ENCODE data around the gene CFAP70. TPM values are rescaled to one million over a fixed set of nuclear protein-coding genes. Genes with fewer than 3 reads are reported as not detected.
A peak's percentile ranks its signal among the peaks of the same experiment; 100 is the strongest.

CFAP70 gene
- polyA plus RNA-seq, 4 donors = 0.45 to 6.7 (median 0.45) TPM; not detected in 1

DNA sequence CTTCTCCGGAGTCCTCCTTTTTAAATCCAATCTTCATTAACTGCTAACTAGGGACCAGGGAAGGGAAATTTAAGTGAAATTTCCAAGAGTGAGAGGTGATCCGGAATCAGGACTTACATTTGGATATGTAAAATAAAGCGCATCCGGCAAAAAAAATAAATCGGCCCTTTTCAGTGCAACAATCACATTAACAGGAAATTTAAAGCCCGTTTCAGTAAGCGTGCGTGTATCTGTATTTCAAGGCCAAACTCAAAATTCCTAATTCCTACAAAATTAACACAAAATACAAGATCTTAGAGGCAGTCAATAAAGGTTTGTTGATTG, 112.4 kb downstream of the CFAP70 start:
- H3K36me3 ChIP-seq (ENCODE audit: control insufficient read depth in 3 of 3, insufficient read depth in 2 of 3, low read depth in 1 of 3, low read length in 3 of 3) = peaks cover 2 to 22% (median 5%) of the 10 kb centered on the region in 3 donors
- H3K27me3 ChIP-seq (ENCODE audit: control insufficient read depth in 3 of 3, insufficient read depth in 3 of 3, low read length in 3 of 3) = no peaks in the 10 kb centered on the region
- DNase-seq (no peak), FAIRE-seq (no peak)
- peak overlapping the region in 2 of 3 donors; percentile 58 to 96 for H3K27ac ChIP-seq (ENCODE audit: low read depth in 1 of 3, low read length in 2 of 3)
- 1 to 2% (median 2%) methylated on average over 8 of the region's 8 CpGs for WGBS, 3 donors
- peak overlapping the region; percentile 19 to 87 (median 84) for H3K4me3 ChIP-seq (ENCODE audit: low read depth in 1 of 3, low read length in 3 of 3)
- H3K9me3 ChIP-seq (ENCODE audit: control insufficient read depth in 2 of 2, insufficient read depth in 1 of 2, low read depth in 1 of 2, low read length in 1 of 2) = no peaks in the 10 kb centered on the region
- H3K4me1 ChIP-seq (ENCODE audit: control insufficient read depth in 3 of 3, insufficient read depth in 2 of 3, low read depth in 1 of 3, low read length in 2 of 3) = peaks cover 0 to 13% (median 10%) of the 10 kb centered on the region in 3 donors

GRCh38 chr10:73244866-73245477, 113.7 kb downstream of the CFAP70 start:
- Histone ChIP-seq H3K9me3 (ENCODE audit: control insufficient read depth in 2 of 2, insufficient read depth in 1 of 2, low read depth in 1 of 2, low read length in 1 of 2) (no peaks in the 10 kb centered on the region), H3K36me3 (ENCODE audit: control insufficient read depth in 3 of 3, insufficient read depth in 2 of 3, low read depth in 1 of 3, low read length in 3 of 3) (peaks cover 4 to 20% (median 5%) of the 10 kb centered on the region in 3 donors), H3K4me1 (ENCODE audit: control insufficient read depth in 3 of 3, insufficient read depth in 2 of 3, low read depth in 1 of 3, low read length in 2 of 3) (peaks cover 0 to 10% (median 9%) of the 10 kb centered on the region in 3 donors), H3K27ac (ENCODE audit: low read depth in 1 of 3, low read length in 2 of 3) (no peak overlapping the region), H3K4me3 (ENCODE audit: low read depth in 1 of 3, low read length in 3 of 3) (no peak overlapping the region), H3K27me3 (ENCODE audit: control insufficient read depth in 3 of 3, insufficient read depth in 3 of 3, low read length in 3 of 3) (no peaks in the 10 kb centered on the region)
- DNase-seq (no peak), FAIRE-seq (no peak)
- WGBS, 3 donors = 39 to 44% (median 40%) methylated on average over 8 of the region's 8 CpGs

DNA sequence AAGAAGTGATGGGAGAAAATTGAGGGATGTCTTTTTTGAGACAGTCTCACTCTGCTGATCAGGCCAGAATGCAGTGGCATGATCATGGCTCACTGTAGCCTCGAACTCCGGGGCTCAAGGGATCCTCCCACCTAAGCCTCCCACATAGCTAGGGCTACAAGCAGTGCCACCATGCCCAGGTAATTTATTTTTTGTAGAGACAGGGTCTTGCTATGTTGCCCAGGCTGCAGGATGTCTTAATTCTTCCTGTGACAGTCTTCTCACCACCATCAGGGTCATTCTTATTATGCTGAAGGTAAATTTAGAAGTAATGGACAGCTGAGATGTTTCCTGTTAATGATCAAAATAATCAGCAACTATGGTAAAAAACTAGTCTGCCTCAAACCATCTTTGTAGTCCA, 118.8 kb downstream of the CFAP70 start:
- Histone ChIP-seq H3K27ac (ENCODE audit: low read depth in 1 of 3, low read length in 2 of 3) (no peak overlapping the region), H3K4me3 (ENCODE audit: low read depth in 1 of 3, low read length in 3 of 3) (no peak overlapping the region), H3K4me1 (ENCODE audit: control insufficient read depth in 3 of 3, insufficient read depth in 2 of 3, low read depth in 1 of 3, low read length in 2 of 3) (peaks cover 0 to 2% (median 0%) of the 10 kb centered on the region in 3 donors), H3K36me3 (ENCODE audit: control insufficient read depth in 3 of 3, insufficient read depth in 2 of 3, low read depth in 1 of 3, low read length in 3 of 3) (peaks cover 5 to 40% (median 14%) of the 10 kb centered on the region in 3 donors), H3K9me3 (ENCODE audit: control insufficient read depth in 2 of 2, insufficient read depth in 1 of 2, low read depth in 1 of 2, low read length in 1 of 2) (no peaks in the 10 kb centered on the region), H3K27me3 (ENCODE audit: control insufficient read depth in 3 of 3, insufficient read depth in 3 of 3, low read length in 3 of 3) (no peaks in the 10 kb centered on the region)
- no peak for DNase-seq
- 95 to 98% (median 96%) methylated on average over 2 of the region's 2 CpGs for WGBS, 3 donors
- no peak for FAIRE-seq

DNA sequence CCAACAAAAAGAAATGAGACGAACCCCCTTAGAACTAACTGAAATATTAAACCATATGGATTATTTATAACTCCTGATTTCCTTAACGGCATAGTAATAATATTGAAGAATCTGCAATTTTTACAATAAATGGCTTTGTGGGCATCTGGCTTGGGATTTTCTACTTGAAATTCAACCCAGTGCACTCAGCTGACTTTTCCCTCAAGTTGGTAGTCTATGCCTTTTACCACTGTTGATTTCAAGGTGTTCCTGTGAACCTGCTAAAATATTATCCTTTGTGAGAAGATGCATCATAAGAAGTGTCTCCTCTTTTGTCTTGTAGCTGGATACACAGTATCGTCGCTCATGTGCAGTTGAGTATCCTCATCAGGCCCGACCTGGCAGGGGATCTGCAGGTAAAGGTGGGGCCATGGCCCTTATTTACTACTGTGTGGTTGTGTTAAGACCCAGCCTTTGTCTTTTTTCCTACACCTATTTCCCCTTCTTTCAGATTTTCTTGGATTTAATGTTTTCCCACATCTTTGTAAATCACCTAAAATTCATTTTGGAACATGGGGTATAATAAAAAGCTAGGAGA, 119.6 kb downstream of the CFAP70 start:
- WGBS, 3 donors = 92 to 93% (median 93%) methylated on average over 5 of the region's 5 CpGs
- peaks cover 5 to 40% (median 15%) of the 10 kb centered on the region in 3 donors for H3K36me3 ChIP-seq (ENCODE audit: control insufficient read depth in 3 of 3, insufficient read depth in 2 of 3, low read depth in 1 of 3, low read length in 3 of 3)

GRCh38 chr10:73234695-73235094, 124.0 kb downstream of the CFAP70 start:
- Histone ChIP-seq H3K27ac (ENCODE audit: low read depth in 1 of 3, low read length in 2 of 3) (no peak overlapping the region), H3K4me1 (ENCODE audit: control insufficient read depth in 3 of 3, insufficient read depth in 2 of 3, low read depth in 1 of 3, low read length in 2 of 3) (no peaks in the 10 kb centered on the region), H3K27me3 (ENCODE audit: control insufficient read depth in 3 of 3, insufficient read depth in 3 of 3, low read length in 3 of 3) (no peaks in the 10 kb centered on the region), H3K9me3 (ENCODE audit: control insufficient read depth in 2 of 2, insufficient read depth in 1 of 2, low read depth in 1 of 2, low read length in 1 of 2) (no peaks in the 10 kb centered on the region), H3K36me3 (ENCODE audit: control insufficient read depth in 3 of 3, insufficient read depth in 2 of 3, low read depth in 1 of 3, low read length in 3 of 3) (peaks cover 4 to 37% (median 16%) of the 10 kb centered on the region in 3 donors), H3K4me3 (ENCODE audit: low read depth in 1 of 3, low read length in 3 of 3) (no peak overlapping the region)
- FAIRE-seq (no peak), DNase-seq (no peak)
- WGBS, 3 donors = 85 to 92% (median 92%) methylated on average over 7 of the region's 7 CpGs

More for the DNA sequence above, 119.6 kb downstream of the CFAP70 start:
- FAIRE-seq (no peak), DNase-seq (no peak)
- no peaks in the 10 kb centered on the region for H3K4me1 ChIP-seq (ENCODE audit: control insufficient read depth in 3 of 3, insufficient read depth in 2 of 3, low read depth in 1 of 3, low read length in 2 of 3)
- no peak overlapping the region for H3K27ac ChIP-seq (ENCODE audit: low read depth in 1 of 3, low read length in 2 of 3)
- H3K4me3 ChIP-seq (ENCODE audit: low read depth in 1 of 3, low read length in 3 of 3) = no peak overlapping the region
- no peaks in the 10 kb centered on the region for H3K27me3 ChIP-seq (ENCODE audit: control insufficient read depth in 3 of 3, insufficient read depth in 3 of 3, low read length in 3 of 3)
- no peaks in the 10 kb centered on the region for H3K9me3 ChIP-seq (ENCODE audit: control insufficient read depth in 2 of 2, insufficient read depth in 1 of 2, low read depth in 1 of 2, low read length in 1 of 2)

DNA sequence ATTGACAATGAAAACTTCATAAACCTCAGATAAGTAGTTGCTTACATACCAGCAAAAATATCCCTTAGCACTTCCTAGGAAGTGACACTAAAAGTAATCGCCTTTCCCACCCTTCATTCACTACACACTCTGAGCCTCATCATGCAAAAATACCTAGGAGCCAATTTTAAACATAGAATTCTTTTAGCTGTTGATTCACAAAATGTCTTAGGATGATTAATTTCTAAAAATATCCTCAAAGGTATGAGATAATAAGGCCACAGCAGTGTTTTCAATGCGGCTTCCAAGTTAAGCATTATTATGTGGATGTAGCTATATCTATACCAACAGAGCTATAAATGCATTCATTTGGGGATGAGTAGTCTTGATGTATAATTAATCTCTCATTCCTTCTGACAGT, 124.8 kb downstream of the CFAP70 start:
- DNase-seq (no peak), FAIRE-seq (no peak)
- Histone ChIP-seq H3K4me3 (ENCODE audit: low read depth in 1 of 3, low read length in 3 of 3) (no peak overlapping the region), H3K27ac (ENCODE audit: low read depth in 1 of 3, low read length in 2 of 3) (no peak overlapping the region), H3K4me1 (ENCODE audit: control insufficient read depth in 3 of 3, insufficient read depth in 2 of 3, low read depth in 1 of 3, low read length in 2 of 3) (no peaks in the 10 kb centered on the region), H3K9me3 (ENCODE audit: control insufficient read depth in 2 of 2, insufficient read depth in 1 of 2, low read depth in 1 of 2, low read length in 1 of 2) (no peaks in the 10 kb centered on the region), H3K36me3 (ENCODE audit: control insufficient read depth in 3 of 3, insufficient read depth in 2 of 3, low read depth in 1 of 3, low read length in 3 of 3) (peaks cover 4 to 40% (median 14%) of the 10 kb centered on the region in 3 donors), H3K27me3 (ENCODE audit: control insufficient read depth in 3 of 3, insufficient read depth in 3 of 3, low read length in 3 of 3) (no peaks in the 10 kb centered on the region)
- 94 to 96% (median 94%) methylated on average over 2 of the region's 2 CpGs for WGBS, 3 donors

DNA sequence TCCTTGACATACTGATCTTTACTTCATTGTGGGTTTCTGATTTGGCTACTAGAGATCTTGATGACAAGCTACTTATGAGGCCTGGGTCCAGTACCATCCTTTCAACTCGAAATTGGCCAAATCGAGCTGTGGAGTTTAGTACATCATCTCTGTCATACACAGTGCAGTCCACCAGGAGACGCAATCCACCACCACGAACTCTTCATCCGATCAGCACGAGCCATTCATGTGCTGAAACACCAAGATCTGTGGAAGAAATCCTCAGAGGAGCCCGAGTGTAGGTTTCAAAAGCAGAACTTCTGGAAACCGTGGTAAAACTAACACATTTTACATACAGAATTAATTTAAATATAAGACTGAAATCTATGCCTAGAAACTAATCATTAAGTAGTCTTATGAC, 125.8 kb downstream of the CFAP70 start:
- H3K9me3 ChIP-seq (ENCODE audit: control insufficient read depth in 2 of 2, insufficient read depth in 1 of 2, low read depth in 1 of 2, low read length in 1 of 2) = no peaks in the 10 kb centered on the region
- no peak for DNase-seq
- H3K36me3 ChIP-seq (ENCODE audit: control insufficient read depth in 3 of 3, insufficient read depth in 2 of 3, low read depth in 1 of 3, low read length in 3 of 3) = peaks cover 4 to 40% (median 11%) of the 10 kb centered on the region in 3 donors
- FAIRE-seq = no peak
- no peak overlapping the region for H3K27ac ChIP-seq (ENCODE audit: low read depth in 1 of 3, low read length in 2 of 3)
- no peaks in the 10 kb centered on the region for H3K4me1 ChIP-seq (ENCODE audit: control insufficient read depth in 3 of 3, insufficient read depth in 2 of 3, low read depth in 1 of 3, low read length in 2 of 3)
- no peak overlapping the region for H3K4me3 ChIP-seq (ENCODE audit: low read depth in 1 of 3, low read length in 3 of 3)
- WGBS, 3 donors = 90 to 93% (median 93%) methylated on average over 8 of the region's 8 CpGs
- no peaks in the 10 kb centered on the region for H3K27me3 ChIP-seq (ENCODE audit: control insufficient read depth in 3 of 3, insufficient read depth in 3 of 3, low read length in 3 of 3)

DNA sequence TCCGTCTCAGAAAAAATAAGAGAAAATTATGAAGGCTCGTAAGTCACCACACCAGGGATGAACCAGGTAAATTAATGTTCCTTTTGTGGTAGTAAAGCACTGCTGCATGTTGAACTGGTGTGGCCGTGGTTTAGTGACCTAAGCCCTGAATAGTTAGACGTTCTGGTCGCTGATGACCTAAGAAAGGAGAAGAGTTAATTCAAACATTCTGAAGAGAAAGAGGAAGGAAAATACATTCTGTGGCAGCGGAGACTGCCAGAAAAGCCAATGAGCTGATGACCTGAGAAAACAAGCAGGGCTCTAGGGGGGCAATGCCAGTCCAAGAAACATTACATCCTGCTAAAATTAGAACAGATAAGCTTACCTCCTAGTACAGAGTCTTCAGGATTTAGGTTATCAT, 129.1 kb downstream of the CFAP70 start:
- 77 to 89% (median 84%) methylated on average over 6 of the region's 6 CpGs for WGBS, 3 donors
- H3K4me1 ChIP-seq (ENCODE audit: control insufficient read depth in 3 of 3, insufficient read depth in 2 of 3, low read depth in 1 of 3, low read length in 2 of 3) = no peaks in the 10 kb centered on the region
- no peak for FAIRE-seq

More for the DNA sequence above, 129.1 kb downstream of the CFAP70 start:
- no peaks in the 10 kb centered on the region for H3K27me3 ChIP-seq (ENCODE audit: control insufficient read depth in 3 of 3, insufficient read depth in 3 of 3, low read length in 3 of 3)
- peaks cover 3 to 23% (median 6%) of the 10 kb centered on the region in 3 donors for H3K36me3 ChIP-seq (ENCODE audit: control insufficient read depth in 3 of 3, insufficient read depth in 2 of 3, low read depth in 1 of 3, low read length in 3 of 3)
- no peak for DNase-seq
- no peak overlapping the region for H3K4me3 ChIP-seq (ENCODE audit: low read depth in 1 of 3, low read length in 3 of 3)
- H3K27ac ChIP-seq (ENCODE audit: low read depth in 1 of 3, low read length in 2 of 3) = no peak overlapping the region
- no peaks in the 10 kb centered on the region for H3K9me3 ChIP-seq (ENCODE audit: control insufficient read depth in 2 of 2, insufficient read depth in 1 of 2, low read depth in 1 of 2, low read length in 1 of 2)

All from small intestine (tissue), 7 donors.